ENCODE results near the gene AK8.

GRCh38 chr9:132787748-132788159 lies 90.3 kb downstream of the AK8 start:
- TF ChIP-seq GABPA (IDR thresholded peaks at IDR 0.05; ENCODE audit: low read depth), result no peak
- no peak for TF ChIP-seq CTCF (IDR thresholded peaks at IDR 0.05)
- no peak for TF ChIP-seq SIN3A (IDR thresholded peaks at IDR 0.05; ENCODE audit: borderline replicate concordance, low read depth, low read length)
- no peak for TF ChIP-seq TAF1 (IDR thresholded peaks at IDR 0.05; ENCODE audit: borderline replicate concordance, low read depth, low read length)
- no peak for TF ChIP-seq POLR2AphosphoS5 (IDR thresholded peaks at IDR 0.05; ENCODE audit: low read depth, low read length)
- no peak for TF ChIP-seq RFX5 (IDR thresholded peaks at IDR 0.05; ENCODE audit: low read length)
